CMK (cell line): Measurements from ENCODE around the gene MED16.
"Not testable (repeated sequence)": the region's sequence is repeated elsewhere in the genome, so short reads cannot be mapped to it uniquely, and the experiment has no call there.

ENCODE experiments used
- DNase-seq: peaks from one replicate; pipeline ENCODE4 v3.0.0-alpha.2; 2010; ENCODE audit warnings: low read depth

MED16 gene

DNA sequence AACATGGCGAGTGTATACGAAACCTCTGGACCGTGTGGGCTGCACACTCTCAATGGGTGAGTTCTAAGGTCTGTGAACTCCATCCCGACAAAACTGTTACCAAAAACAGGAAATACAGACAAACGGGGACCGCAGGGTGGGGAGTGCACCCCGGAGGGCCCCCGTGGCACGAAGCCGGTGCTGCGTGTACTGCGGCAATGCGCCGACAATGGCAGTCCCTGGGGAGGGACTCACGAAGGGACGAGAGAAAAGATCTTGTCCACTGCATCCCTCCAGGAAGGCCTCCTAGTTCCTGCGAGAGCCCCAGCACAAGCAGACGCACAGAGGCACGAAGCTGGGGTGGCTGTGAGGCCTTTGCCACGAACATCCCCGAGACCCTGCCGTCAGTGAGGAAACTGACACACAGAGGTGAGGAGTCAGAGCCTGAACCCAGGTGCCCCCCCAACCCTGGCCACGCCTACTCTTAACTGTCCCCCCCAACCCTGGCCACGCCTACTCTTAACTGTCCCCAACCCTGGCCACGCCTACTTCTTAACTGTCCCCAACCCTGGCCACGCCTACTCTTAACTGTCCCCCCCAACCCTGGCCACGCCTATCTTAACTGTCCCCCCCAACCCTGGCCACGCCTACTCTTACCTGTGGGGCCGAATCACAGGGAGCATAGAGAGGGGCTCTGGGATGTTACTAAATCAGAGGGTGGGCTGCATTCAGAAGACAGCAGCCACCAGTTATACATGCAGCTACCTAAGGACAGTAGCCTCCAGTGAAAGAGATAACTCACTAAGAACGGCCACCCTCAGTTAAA, 4.2 kb downstream of the MED16 start:
- DNase-seq = no peak

DNA sequence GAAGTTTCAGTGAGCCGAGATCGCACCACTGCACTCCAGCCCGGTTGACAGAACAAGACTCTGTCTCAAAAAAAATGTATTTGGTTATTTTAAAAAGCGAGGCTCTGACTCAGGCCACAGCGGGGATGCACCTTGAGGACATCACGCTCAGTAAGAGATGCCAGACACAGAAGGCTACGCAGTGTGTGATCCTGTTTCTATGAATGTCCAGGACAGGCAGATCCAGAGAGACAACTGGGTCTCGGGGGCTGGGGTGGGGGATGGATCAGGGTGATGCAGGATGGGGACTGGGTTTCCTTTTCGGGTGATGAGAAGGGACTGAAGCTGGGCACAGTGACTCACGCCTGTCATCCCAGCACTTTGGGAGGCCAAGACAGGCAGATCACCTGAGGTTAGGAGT, 5.4 kb downstream of the MED16 start:
- no peak for DNase-seq

DNA sequence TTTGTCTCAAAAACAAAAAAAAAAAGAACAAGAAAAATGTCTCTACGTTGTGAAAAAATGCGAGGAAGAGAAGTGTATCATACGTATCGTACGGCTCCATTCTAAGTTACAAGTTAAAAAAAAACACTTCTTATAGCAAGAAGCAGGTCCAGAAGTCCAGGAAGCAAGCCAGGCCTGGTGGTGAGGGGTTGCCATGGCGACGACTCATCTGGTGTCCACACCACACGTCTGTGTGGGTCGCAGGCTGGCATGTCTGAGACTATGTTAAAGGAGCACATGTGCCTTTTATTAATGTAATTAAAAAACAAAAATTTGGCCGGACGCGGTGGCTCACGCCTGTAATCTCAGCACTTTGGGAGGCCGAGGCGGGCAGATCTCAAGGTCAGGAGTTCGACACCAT, 5.9 kb downstream of the MED16 start:
- DNase-seq = no peak

DNA sequence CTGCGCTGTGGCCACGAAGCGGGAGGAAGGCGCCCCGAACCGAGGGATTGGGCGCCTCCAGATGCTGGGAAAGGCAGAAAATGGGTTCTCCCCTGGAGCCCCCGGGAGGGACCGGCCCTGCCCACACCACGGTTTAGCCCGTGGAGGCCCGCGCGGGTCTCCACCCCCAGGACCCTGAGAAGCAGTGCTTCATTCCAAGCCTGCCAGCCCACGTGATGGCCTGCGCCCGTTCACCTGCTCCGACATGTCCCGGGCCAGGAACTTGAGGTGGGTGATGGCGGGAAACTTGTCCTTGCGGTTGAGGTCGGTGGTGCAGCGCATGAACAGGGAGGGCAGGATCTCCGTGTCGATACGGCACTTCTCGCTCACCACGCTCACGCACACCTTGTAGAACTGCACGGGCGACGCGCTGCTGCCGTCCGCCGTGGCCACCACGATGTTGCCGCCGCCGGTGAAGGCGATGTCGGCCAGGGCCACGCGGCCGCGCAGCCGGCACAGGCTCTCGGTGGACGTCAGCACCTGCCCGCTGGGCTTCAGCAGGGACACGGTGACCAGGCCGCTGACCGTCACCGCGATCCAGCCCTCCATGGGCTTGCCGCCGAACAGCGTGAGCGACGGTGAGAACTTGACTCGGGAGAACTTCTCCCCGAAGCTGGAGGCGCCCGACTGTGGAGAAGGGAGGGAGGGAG, 7.3 kb downstream of the MED16 start:
- DNase-seq = no peak

DNA sequence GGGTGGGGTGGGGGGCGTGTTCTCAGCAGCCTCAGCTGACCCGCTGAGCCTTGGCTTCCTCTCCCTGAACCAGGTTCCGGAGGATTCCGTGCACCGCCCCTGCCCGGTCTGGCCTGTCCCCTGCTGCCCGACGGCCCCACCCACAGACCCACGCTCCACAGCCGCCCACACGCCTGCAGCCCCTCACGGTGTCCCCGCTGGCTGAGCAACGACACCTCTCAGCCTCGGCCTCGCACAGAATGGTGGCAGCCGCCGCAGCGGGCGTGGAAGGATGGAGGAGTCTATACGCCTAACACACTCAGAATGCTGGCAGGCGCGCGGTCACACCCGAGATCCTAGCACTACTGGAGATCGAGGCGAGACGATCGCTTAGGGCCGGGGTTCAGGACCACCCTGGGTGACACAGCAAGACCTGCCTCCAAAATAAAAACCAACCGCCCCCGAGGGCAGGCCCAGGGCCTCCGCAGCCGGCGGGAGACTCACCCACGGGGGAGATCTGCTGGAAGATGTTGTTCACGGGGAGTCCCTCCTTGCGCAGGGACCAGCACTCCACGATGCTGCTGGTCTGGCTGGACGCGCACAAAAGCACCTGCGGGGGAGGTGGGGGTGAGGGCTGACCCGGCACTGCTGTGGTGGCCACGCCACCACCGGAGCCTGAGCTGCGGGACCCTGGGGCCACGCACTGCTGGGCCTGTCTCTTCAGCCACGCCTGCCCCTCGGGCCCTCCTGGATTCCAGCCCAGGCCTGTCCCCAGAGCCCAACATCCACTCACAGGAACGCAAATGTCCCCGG, 8.4 kb downstream of the MED16 start:
- DNase-seq = no peak

DNA sequence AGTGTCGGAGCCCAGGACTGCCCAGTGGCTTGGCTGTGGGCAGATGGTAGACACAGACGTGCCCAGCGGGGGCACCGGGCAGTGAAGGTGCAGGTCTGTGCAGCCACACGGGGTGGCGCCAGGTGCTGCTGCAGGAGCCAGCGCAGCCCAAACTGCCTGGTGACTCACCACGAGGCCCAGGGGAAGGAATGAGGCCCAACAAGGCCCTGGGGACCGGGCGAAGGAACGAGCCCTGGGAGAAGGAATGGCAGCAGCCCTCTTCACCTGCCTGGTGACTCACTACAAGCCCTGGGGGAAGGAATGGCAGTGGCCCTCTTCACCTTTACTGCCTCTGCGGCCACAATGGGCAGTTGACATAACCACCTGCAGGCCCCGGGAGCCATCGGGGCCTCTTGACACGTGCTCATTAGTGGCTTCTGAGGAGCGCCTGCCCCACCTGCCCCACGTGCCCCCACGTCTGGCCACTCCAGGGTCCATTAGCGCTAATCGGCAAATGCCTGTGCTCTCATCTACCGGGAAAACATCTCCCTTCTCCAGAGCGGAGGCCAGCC, 9.3 kb downstream of the MED16 start:
- no peak for DNase-seq

DNA sequence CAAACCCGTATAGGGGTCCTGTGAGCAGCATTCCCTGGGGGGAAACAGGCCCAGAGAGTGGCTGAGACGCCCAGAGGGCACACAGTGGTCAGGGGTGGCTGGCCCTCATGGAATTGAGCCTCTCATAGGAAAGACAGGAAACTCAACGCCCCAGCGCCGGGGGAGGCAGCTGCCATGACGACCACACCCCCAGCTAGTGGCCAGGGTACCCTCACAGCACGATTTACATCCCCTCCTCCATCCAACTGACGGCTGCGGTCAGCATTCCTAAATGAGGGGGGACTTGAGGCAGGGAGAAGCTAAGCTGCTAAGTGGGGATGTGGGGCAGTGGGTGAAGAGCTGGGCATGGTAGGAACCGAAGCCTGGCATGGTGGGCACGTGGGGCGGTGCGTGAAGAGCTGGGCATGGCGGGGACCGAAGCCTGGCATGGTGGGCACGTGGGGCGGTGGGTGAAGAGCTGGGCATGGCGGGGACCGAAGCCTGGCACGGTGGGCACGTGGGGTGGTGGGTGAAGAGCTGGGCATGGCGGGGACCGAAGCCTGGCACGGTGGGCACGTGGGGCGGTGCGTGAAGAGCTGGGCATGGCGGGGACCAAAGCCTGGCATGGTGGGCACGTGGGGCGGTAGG, 10.0 kb downstream of the MED16 start:
- no peak for DNase-seq

DNA sequence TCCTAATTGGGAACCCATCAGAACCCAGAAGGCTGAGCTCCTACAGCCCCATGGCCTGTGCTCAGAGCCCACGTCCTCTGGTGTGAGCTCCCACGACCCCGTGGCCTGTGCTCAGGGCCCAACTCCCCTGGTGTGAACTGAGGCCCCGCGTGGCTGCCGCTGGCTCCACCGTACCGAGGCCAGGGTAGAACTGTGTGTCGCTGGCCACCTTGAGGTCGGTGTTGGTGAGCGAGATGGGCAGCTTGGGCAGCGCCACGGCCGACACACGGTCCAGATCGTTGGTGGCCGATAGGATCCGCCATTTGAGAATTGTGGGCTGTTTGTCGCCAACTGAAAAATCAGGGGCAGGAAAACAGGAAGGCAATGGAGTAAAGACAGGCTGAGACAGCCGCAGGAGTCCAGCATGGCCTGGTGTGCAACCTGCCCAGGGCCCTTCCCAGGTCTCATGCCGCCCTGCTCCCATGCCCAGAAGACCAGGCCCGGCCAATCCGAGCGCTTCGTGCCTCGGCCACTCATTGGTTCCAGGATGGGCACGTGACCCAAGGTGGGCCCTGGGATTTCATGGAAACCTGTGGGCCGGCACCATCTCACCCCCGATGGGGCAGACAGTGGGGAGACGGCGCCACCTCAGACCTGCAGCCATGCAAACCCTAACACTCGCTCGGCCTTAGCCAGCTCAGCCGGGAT, 11.5 kb downstream of the MED16 start:
- no peak for DNase-seq

DNA sequence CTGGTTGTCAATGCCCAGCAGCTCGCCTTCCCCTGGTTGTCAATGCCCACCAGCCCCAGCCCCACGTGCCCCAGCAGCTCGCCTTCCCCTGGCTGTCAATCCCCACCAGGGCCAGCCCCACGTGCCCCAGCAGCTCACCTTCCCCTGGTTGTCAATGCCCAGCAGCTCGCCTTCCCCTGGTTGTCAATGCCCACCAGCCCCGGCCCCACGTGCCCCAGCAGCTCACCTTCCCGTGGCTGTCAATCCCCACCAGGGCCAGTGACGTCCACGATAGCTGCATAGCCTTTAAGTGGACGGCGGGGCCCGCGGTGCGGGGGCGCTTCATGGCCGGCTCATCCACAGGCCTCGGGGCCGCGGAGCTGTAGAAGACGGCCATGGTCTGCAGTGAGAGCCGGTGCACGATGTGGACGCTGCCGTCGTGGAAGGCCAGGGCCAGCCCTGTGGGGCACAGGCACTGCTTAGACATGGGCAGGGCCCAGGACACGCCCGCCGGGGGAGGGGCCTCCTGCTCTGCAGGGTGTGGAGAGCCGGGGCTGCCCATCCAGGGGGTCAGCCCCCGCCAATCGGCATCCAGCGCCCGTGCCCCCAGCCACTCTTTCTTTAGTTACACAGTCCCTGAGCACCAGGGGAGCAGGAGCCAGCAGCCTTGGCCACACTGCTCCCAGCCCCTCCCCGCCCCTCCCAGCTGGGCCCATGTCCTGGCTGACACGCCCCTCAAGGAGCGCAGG, 13.1 kb downstream of the MED16 start:
- no peak for DNase-seq

DNA sequence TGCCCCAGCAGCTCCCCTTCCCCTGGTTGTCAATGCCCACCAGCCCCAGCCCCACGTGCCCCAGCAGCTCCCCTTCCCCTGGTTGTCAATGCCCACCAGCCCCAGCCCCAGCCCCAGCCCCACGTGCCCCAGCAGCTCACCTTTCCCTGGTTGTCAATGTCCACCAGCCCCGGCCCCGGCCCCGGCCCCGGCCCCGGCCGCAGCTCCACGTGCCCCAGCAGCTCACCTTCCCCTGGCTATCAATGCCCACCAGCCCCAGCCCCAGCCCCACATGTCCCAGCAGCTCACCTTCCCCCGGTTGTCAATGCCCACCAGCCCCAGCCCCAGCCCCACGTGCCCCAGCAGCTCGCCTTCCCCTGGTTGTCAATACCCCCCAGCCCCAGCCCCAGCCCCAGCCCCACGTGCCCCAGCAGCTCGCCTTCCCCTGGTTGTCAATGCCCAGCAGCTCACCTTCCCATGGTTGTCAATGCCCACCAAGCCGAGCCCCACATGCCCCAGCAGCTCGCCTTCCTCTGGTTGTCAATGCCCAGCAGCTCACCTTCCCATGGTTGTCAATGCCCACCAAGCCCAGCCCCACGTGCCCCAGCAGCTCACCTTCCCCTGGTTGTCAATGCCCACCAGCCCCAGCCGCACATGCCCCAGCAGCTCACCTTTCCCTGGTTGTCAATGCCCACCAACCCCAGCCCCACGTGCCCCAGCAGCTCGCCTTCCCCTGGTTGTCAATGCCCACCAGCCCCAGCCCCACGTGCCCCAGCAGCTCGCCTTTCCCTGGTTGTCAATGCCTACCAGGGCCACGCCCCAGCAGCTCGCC, 14.0 kb downstream of the MED16 start:
- DNase-seq = not testable (repeated sequence)

DNA sequence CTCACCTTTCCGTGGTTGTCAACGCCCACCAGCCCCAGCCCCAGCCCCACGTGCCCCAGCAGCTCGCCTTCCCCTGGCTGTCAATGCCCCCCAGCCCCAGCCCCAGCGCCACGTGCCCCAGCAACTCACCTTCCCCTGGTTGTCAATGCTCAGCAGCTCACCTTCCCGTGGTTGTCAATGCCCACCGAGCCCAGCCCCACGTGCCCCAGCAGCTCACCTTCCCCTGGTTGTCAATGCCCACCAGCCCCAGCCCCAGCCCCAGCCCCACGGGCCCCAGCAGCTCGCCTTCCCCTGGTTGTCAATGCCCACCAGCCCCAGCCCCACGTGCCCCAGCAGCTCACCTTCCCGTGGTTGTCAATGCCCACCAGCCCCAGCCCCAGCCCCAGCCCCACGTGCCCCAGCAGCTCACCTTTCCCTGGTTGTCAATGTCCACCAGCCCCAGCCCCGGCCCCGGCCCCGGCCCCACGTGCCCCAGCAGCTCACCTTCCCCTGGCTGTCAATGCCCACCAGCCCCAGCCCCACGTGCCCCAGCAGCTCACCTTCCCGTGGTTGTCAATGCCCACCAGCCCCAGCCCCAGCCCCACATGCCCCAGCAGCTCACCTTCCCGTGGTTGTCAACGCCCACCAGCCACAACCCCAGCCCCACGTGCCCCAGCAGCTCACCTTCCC, 14.9 kb downstream of the MED16 start:
- DNase-seq = not testable (repeated sequence)

DNA sequence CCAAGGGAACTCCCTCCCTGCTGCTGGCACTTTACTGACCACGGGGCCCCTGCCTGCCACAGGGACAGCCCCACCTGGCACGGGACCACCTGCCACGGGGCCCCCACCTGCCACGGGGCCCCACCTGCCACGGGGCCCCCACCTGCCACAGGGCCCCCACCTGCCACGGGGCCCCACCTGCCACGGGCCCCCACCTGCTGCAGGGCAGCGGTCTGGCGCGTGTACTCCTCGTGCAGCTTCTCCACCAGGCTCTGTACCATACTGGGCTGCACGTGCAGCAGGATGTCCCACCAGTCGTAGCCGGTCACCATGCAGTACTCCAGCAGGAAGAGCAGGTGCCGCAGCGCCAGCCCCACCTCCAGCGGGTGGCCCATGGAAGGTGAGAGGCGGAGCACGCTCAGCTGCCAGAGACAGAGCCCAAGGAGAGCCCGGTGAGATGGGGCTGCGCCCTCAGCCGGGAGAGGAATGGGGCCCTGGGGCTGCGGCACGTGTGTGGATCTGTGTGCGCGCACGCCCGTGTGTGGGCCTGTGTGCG, 16.1 kb downstream of the MED16 start:
- no peak for DNase-seq

DNA sequence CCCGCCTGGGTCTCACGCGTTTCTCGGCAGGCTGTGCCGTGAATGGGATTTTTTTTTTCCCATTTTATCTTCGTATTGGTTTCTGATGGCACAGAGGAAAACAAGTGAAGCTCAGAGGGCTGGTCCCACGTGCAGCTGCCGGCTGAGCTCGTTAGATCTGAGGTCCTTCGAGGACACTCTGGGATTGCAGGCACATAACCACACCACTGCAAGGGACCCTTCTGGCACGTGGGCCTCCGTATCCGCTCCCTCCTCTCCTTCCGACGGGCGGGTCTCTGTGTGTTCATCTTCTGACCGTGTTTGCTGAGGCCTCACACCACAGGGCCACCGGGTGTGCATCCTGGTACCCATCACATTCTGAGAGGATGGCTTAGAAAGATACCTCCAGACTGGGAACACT, 16.9 kb downstream of the MED16 start:
- no peak for DNase-seq

DNA sequence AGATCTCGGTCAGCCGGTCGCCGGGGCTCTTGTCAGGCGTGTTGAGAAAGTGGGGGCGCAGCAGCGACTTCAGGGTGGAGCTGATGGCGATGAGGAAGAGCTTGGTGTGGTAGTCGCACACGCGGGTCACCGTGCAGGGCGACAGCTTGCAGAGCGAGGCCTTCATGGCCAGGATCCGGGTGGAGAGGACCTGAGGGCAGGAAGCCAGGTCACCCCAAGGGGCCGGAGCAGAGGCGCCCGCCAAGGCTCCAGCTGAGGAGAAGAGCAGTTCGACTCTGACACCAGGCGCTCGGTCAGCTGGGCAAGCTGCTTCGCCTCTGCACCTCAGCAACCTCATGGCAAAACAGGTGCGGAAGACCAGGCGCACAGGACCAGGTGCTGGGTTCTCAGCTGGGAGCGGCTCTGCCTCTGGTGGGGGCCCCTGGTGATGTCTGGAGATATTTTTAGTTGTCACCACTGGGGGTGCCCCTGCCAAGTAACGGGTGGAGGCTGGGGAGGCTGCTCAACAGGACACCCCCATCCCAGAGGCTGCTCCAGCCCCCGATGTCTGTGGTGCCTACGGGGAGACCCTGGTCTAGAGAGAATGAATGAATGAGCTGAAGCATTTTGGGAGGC, 17.6 kb downstream of the MED16 start:
- no peak for DNase-seq

DNA sequence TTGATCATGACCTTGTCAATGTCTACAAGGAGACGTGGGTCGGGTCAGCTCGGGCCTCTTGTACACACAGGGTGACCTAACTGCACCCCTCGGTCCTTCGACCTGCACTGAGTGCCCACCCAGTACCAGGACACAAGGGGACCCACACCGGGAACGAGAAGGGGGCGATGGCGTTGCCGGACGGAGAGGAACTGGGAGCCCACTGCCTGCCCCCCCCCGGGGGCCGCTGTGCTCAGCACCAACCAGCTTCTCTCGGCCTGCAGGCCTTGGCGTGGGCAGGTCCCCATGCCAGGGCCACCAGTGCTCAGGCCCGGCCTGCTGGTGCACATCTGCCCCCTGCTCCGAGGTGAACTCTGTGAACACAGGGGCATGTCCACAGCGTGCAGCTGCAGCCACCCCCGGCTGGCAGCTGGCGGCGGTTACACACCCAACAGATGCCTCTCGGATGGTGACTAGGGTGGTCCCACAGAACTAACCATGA, 19.4 kb downstream of the MED16 start:
- DNase-seq = no peak

DNA sequence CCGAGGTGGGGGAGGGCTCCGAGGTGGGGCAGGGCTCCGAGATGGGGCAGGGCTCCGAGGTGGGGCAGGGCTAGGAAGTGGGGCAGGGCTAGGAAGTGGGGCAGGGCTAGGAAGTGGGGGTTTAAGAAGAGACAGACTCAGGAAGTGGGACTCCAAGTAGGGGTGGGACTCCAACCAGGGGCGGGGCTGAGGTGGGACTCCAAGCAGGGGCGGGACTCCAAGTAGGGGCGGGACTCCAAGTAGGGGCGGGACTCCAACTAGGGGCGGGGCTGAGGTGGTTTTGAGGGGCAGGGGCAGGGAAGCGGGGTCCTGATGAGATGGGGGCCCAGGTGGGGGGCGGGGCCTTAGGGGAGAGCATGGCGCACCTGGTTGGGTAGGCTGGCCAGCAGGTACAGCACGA, 19.9 kb downstream of the MED16 start:
- DNase-seq = peak; percentile 94

DNA sequence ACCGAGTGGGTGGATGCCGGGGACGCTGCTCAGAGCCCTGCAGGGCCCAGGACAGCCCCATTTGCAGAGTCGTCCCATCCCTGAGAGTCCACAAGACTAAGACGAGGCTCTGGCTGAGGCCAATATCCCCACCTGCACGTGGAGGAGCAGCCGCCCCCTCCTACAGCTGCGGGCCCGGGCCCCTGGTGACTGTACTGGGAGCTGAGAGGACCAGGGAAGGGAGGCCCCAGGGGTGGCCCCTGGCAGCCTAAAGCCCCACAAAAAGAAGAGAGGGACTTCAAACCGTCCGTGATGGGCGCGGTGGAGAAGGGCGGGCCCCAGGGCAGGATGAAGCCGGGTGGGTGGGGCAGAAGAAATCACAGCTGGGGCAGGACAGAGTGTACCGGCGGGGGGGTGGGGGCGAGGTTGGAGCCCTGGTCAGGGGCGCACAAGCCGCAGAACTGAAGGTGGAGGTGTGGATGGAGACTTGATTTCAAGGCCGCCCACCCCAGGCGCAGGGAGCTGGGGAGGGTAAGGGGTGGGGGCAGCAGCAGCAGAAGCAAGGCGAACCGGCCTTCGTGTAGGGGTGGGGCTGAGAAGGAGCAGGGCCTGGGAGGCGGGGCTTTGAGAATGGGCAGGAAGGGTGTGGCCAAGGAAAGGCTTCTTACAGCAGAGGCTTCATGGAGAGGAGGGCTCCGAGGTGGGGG, 20.6 kb downstream of the MED16 start:
- peak; percentile 90 for DNase-seq
